H1 (cell line): ENCODE results near the gene ENTREP1. TPM values are rescaled to one million over a fixed set of nuclear protein-coding genes. Genes with fewer than 3 reads are reported as not detected.
"Not testable (repeated sequence)": the region's sequence is repeated elsewhere in the genome, so short reads cannot be mapped to it uniquely, and the experiment has no call there.

Experiments used
- CTCF ChIA-PET: fragments of 300-600 bp; sonication (Branson Sonifier 250); formaldehyde crosslinking; loops from one replicate; lab custom pipeline; 2021; ENCODE audit not compliant: partially characterized antibody; lab: Charles Lee
- POLR2A ChIA-PET: fragments of 300-600 bp; sonication (Branson Sonifier 250); formaldehyde crosslinking; loops from one replicate; lab custom pipeline; 2021; ENCODE audit warnings: inconsistent platforms; ENCODE audit not compliant: partially characterized antibody; lab: Charles Lee
- DNase-seq, 2 experiments: peaks; one replicate each; pipeline versions ENCODE4 v3.0.0 to v3.0.0-alpha.2; 2010 to 2022; ENCODE audit warnings: low spot score in 2 of 2, low read depth in 1 of 2, mixed read lengths in 1 of 2
- FAIRE-seq: peaks from 2 replicates; lab custom pipeline; 2011; peaks lifted over from hg19 to GRCh38; lab: Jason Lieb, UNC
- H2AFZ ChIP-seq: 2 replicates; pipeline ENCODE4 v1.8.1; 2012; ENCODE audit warnings: low read length, inconsistent platforms
- H2AK5ac ChIP-seq: 2 replicates; pipeline ENCODE4 v1.6.1; 2013; ENCODE audit warnings: low read depth, low read length
- H2BK120ac ChIP-seq: replicated peaks from 2 replicates; pipeline ENCODE3; 2013; ENCODE audit warnings: low read depth, low read length, inconsistent platforms
- H2BK12ac ChIP-seq: 2 replicates; pipeline ENCODE4 v1.6.1; 2013; ENCODE audit warnings: low read depth, low read length
- H2BK15ac ChIP-seq: 2 replicates; pipeline ENCODE4 v1.6.1; 2013; ENCODE audit warnings: low read length
- H2BK20ac ChIP-seq: 2 replicates; pipeline ENCODE4 v1.6.1; 2013; ENCODE audit warnings: low read length
- H2BK5ac ChIP-seq: 2 replicates; pipeline ENCODE4 v1.6.1; 2013; ENCODE audit warnings: low read depth, low read length
- H3K14ac ChIP-seq: 2 replicates; pipeline ENCODE4 v1.6.1; 2013; ENCODE audit warnings: inconsistent platforms; ENCODE audit not compliant: insufficient read length
- H3K18ac ChIP-seq: 2 replicates; pipeline ENCODE4 v1.6.1; 2013; ENCODE audit warnings: low read length; ENCODE audit errors: extremely low read depth
- H3K23ac ChIP-seq: 2 replicates; pipeline ENCODE4 v1.6.1; 2013; ENCODE audit warnings: inconsistent platforms; ENCODE audit not compliant: insufficient read length
- H3K23me2 ChIP-seq: 2 replicates; pipeline ENCODE4 v1.6.1; 2013; ENCODE audit warnings: low read depth, low read length
- H3K27ac ChIP-seq: 2 replicates; pipeline ENCODE4 v1.6.1; 2011; ENCODE audit warnings: low read depth, low read length, inconsistent platforms
- H3K27me3 ChIP-seq, 4 experiments: replicated peaks in 1 of 4; 1 replicate in 1 of 4; 2 replicates in 3 of 4; pipeline versions ENCODE4 v1.6.1 to v1.8.1; 2011 to 2013; ENCODE audit warnings: low read length in 3 of 4, mild to moderate bottlenecking in 3 of 4, inconsistent platforms in 2 of 4, mixed read lengths in 2 of 4, moderate library complexity in 1 of 4; ENCODE audit not compliant: control insufficient read depth in 3 of 4, insufficient read depth in 3 of 4; ENCODE audit errors: extremely low read depth in 1 of 4
- H3K36me3 ChIP-seq, 4 experiments: 2 replicates each; pipeline versions ENCODE4 v1.6.1 to v1.8.1; 2011 to 2013; ENCODE audit warnings: mild to moderate bottlenecking in 4 of 4, low read length in 3 of 4, moderate library complexity in 2 of 4, control low read depth in 1 of 4, inconsistent platforms in 1 of 4; ENCODE audit not compliant: insufficient read depth in 4 of 4, control insufficient read depth in 2 of 4
- H3K4ac ChIP-seq: replicated peaks from 2 replicates; pipeline ENCODE3; 2013; ENCODE audit warnings: low read length, low read depth, mixed read lengths, inconsistent platforms; ENCODE audit not compliant: insufficient read length
- H3K4me1 ChIP-seq, 4 experiments: replicated peaks in 1 of 4; 1 replicate in 1 of 4; 2 replicates in 3 of 4; pipeline versions ENCODE4 v1.6.1 to v1.8.1; 2011 to 2013; ENCODE audit warnings: low read length in 3 of 4, inconsistent platforms in 2 of 4, mixed read lengths in 1 of 4; ENCODE audit not compliant: insufficient read depth in 4 of 4, control insufficient read depth in 3 of 4
- H3K4me2 ChIP-seq, 2 experiments: 2 replicates each; pipeline versions ENCODE4 v1.6.1 to v1.8.1; 2011 to 2013; ENCODE audit warnings: low read depth in 2 of 2, low read length in 2 of 2, control low read depth in 1 of 2, inconsistent platforms in 1 of 2, mild to moderate bottlenecking in 1 of 2; ENCODE audit not compliant: insufficient read depth in 1 of 2
- H3K4me3 ChIP-seq, 4 experiments: fragments of 200-600, 300-600 bp in 1 of 4; sonication (generic), shearing (Covaris generic), sonication (Bioruptor Twin) in 1 of 4; 2 replicates each; pipeline versions ENCODE4 v1.5.1 to v1.8.1; 2011 to 2016; ENCODE audit warnings: low read length in 4 of 4, low read depth in 3 of 4, control low read depth in 2 of 4, inconsistent platforms in 2 of 4, mild to moderate bottlenecking in 2 of 4, mixed read lengths in 1 of 4, moderate library complexity in 1 of 4; ENCODE audit not compliant: insufficient read depth in 2 of 4; ENCODE audit errors: extremely low read depth in 1 of 4
- H3K56ac ChIP-seq: replicated peaks from 2 replicates; pipeline ENCODE3; 2013; ENCODE audit warnings: low read depth, mild to moderate bottlenecking, mixed read lengths, low read length, inconsistent platforms; ENCODE audit not compliant: insufficient read length
- H3K79me1 ChIP-seq: 2 replicates; pipeline ENCODE4 v1.6.1; 2013; ENCODE audit warnings: low read depth, low read length, control low read depth
- H3K79me2 ChIP-seq, 2 experiments: 2 replicates each; pipeline versions ENCODE4 v1.6.1 to v1.8.1; 2012 to 2013; ENCODE audit warnings: low read length in 2 of 2, mild to moderate bottlenecking in 2 of 2, inconsistent platforms in 1 of 2; ENCODE audit not compliant: insufficient read depth in 2 of 2, control insufficient read depth in 1 of 2
- H3K9ac ChIP-seq, 4 experiments: replicated peaks in 1 of 4; 1 replicate in 1 of 4; 2 replicates in 3 of 4; pipeline versions ENCODE4 v1.6.1 to v1.8.1; 2011 to 2013; ENCODE audit warnings: low read depth in 3 of 4, low read length in 3 of 4, control low read depth in 2 of 4, mild to moderate bottlenecking in 2 of 4, moderate library complexity in 2 of 4, inconsistent platforms in 1 of 4; ENCODE audit errors: extremely low read depth in 1 of 4
- H3K9me3 ChIP-seq, 2 experiments: 2 replicates each; pipeline versions ENCODE4 v1.6.1 to v1.8.1; 2012 to 2013; ENCODE audit warnings: mild to moderate bottlenecking in 2 of 2, moderate library complexity in 2 of 2, control low read depth in 1 of 2, inconsistent platforms in 1 of 2, low read depth in 1 of 2, low read length in 1 of 2, mixed read lengths in 1 of 2; ENCODE audit not compliant: insufficient read depth in 2 of 2
- H4K20me1 ChIP-seq, 2 experiments: replicated peaks in 1 of 2; 2 replicates each; pipeline versions ENCODE3 to v1.8.1; 2011 to 2013; ENCODE audit warnings: inconsistent platforms in 2 of 2, low read length in 2 of 2, mild to moderate bottlenecking in 1 of 2; ENCODE audit not compliant: insufficient read depth in 2 of 2, control insufficient read depth in 1 of 2
- H4K5ac ChIP-seq: 2 replicates; pipeline ENCODE4 v1.6.1; 2013; ENCODE audit warnings: low read length, low read depth, mixed read lengths, inconsistent platforms; ENCODE audit not compliant: insufficient read length
- H4K8ac ChIP-seq: 2 replicates; pipeline ENCODE4 v1.8.0; 2013; ENCODE audit warnings: mild to moderate bottlenecking, moderate library complexity, low read length, inconsistent platforms; ENCODE audit not compliant: insufficient read depth; ENCODE audit errors: extremely low read depth
- H4K91ac ChIP-seq: replicated peaks from 2 replicates; pipeline ENCODE3; 2013; ENCODE audit warnings: low read length, mixed read lengths, inconsistent platforms; ENCODE audit not compliant: insufficient read length
- POLR2AphosphoS5 ChIP-seq: IDR thresholded peaks from 2 replicates; pipeline ENCODE4 v1.6.1; 2011; ENCODE audit warnings: low read depth, low read length
- WGBS, 2 experiments: shearing (Covaris generic) in 1 of 2; methylation state at CpG; one replicate each; pipeline versions ENCODE4 v1.1.6 to v1.1.7; 2013 to 2015; ENCODE audit warnings: low lambda C conversion rate in 2 of 2, mixed read lengths in 2 of 2, inconsistent platforms in 1 of 2, low coverage in 1 of 2, missing lambda C conversion rate in 1 of 2; ENCODE audit not compliant: insufficient replicate concordance in 2 of 2, insufficient coverage in 1 of 2, insufficient read length in 1 of 2; ENCODE audit errors: extremely low coverage in 1 of 2, missing lambda C conversion rate in 1 of 2; 5-methylcytosine and 5-hydroxymethylcytosine counted together
- polyA plus RNA-seq, 7 experiments: library from polyadenylated mRNA; depleted of rRNA in 3 of 7; stranded (reverse) in 5 of 7; unstranded in 2 of 7; fragments of >200 nt in 5 of 7; fragments of 200-250 nt in 2 of 7; gene quantifications; 1 replicate in 5 of 7; 2 replicates in 1 of 7; 4 replicates in 1 of 7; pipeline versions ENCODE4 v1.2.1 to v1.2.3, GENCODE V29; 2011 to 2013; ENCODE audit warnings: missing spikeins in 2 of 7, mixed read lengths in 2 of 7
- total RNA-seq: library from RNA; stranded (reverse); fragmentation: NEBNext Ultra II Directional; extraction: Animal tissue kit (Norgen Biotek cat#: 25700); gene quantifications from 2 replicates; pipeline ENCODE4 v1.2.1, GENCODE V29; 2021

Gene ENTREP1
- total and polyA plus RNA-seq, 2 of the 8 experiments (the other 6 are each of a cell fraction or from before 2014, with no cell fraction given): 15.3 to 25.0 TPM

GRCh38 chr9:69400470-69400869, 75.5 kb downstream of the ENTREP1 start (continued):
- no peak for TF ChIP-seq POLR2AphosphoS5

GRCh38 chr9:69409936-69410335, 84.9 kb downstream of the ENTREP1 start:
- not testable (repeated sequence) for H2BK15ac ChIP-seq

More at GRCh38 chr9:69409936-69410335, 84.9 kb downstream of the ENTREP1 start:
- H3K23ac ChIP-seq, H3K79me2 ChIP-seq, POLR2A ChIA-PET, H2BK12ac ChIP-seq, H4K20me1 ChIP-seq, H4K8ac ChIP-seq, H3K79me1 ChIP-seq, H3K9ac ChIP-seq, FAIRE-seq, H2BK120ac ChIP-seq, H3K56ac ChIP-seq, H2BK20ac ChIP-seq, H3K27me3 ChIP-seq, H3K4me2 ChIP-seq, H3K23me2 ChIP-seq, H4K5ac ChIP-seq, H3K4me3 ChIP-seq, H3K27ac ChIP-seq, H3K18ac ChIP-seq, H3K4me1 ChIP-seq, H3K36me3 ChIP-seq, H4K91ac ChIP-seq, H3K4ac ChIP-seq, H3K9me3 ChIP-seq, H2AK5ac ChIP-seq, H3K14ac ChIP-seq: not testable (repeated sequence)
- CTCF ChIA-PET: interaction anchor here (1.0 kb wide), 1 partner anchor 15 kb away, joined by 4 read pairs; no protein-coding TSS in a partner anchor
- H2AFZ ChIP-seq: peak overlapping the region; percentile 74; the same call in 1 of the 2 replicates
- WGBS, 2 experiments: 62% methylated on average over 6 of the region's 6 CpGs; no CpG with 5 or more reads in 1 of the 2 experiments
- H2BK5ac ChIP-seq: peak overlapping the region; percentile 85; the same call in 1 of the 2 replicates
- peak in 1 of 2 experiments; percentile 27 for DNase-seq
